T47D (cell line): ENCODE results near the gene BUB1B.
"Not testable (repeated sequence)": the region's sequence is repeated elsewhere in the genome, so short reads cannot be mapped to it uniquely, and the experiment has no call there.

ENCODE experiments used
- DNase-seq, 2 experiments: peaks; one replicate each; pipeline versions ENCODE4 v3.0.0 to v3.0.0-alpha.2; 2011 to 2012; ENCODE audit warnings: low read depth in 1 of 2, low spot score in 1 of 2
- JUND ChIP-seq: IDR thresholded peaks from 2 replicates; pipeline ENCODE4 v1.6.1; 2012; ENCODE audit warnings: low read depth
- in situ Hi-C: cut with HindIII; loops from 2 replicates; pipeline ENCODE4 v1.10.0; 2016; ENCODE audit warnings: low sequenced_read_pairs, low pct_unique_long_range_greater_than_20kb

Gene BUB1B, protein sequence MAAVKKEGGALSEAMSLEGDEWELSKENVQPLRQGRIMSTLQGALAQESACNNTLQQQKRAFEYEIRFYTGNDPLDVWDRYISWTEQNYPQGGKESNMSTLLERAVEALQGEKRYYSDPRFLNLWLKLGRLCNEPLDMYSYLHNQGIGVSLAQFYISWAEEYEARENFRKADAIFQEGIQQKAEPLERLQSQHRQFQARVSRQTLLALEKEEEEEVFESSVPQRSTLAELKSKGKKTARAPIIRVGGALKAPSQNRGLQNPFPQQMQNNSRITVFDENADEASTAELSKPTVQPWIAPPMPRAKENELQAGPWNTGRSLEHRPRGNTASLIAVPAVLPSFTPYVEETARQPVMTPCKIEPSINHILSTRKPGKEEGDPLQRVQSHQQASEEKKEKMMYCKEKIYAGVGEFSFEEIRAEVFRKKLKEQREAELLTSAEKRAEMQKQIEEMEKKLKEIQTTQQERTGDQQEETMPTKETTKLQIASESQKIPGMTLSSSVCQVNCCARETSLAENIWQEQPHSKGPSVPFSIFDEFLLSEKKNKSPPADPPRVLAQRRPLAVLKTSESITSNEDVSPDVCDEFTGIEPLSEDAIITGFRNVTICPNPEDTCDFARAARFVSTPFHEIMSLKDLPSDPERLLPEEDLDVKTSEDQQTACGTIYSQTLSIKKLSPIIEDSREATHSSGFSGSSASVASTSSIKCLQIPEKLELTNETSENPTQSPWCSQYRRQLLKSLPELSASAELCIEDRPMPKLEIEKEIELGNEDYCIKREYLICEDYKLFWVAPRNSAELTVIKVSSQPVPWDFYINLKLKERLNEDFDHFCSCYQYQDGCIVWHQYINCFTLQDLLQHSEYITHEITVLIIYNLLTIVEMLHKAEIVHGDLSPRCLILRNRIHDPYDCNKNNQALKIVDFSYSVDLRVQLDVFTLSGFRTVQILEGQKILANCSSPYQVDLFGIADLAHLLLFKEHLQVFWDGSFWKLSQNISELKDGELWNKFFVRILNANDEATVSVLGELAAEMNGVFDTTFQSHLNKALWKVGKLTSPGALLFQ

DNA sequence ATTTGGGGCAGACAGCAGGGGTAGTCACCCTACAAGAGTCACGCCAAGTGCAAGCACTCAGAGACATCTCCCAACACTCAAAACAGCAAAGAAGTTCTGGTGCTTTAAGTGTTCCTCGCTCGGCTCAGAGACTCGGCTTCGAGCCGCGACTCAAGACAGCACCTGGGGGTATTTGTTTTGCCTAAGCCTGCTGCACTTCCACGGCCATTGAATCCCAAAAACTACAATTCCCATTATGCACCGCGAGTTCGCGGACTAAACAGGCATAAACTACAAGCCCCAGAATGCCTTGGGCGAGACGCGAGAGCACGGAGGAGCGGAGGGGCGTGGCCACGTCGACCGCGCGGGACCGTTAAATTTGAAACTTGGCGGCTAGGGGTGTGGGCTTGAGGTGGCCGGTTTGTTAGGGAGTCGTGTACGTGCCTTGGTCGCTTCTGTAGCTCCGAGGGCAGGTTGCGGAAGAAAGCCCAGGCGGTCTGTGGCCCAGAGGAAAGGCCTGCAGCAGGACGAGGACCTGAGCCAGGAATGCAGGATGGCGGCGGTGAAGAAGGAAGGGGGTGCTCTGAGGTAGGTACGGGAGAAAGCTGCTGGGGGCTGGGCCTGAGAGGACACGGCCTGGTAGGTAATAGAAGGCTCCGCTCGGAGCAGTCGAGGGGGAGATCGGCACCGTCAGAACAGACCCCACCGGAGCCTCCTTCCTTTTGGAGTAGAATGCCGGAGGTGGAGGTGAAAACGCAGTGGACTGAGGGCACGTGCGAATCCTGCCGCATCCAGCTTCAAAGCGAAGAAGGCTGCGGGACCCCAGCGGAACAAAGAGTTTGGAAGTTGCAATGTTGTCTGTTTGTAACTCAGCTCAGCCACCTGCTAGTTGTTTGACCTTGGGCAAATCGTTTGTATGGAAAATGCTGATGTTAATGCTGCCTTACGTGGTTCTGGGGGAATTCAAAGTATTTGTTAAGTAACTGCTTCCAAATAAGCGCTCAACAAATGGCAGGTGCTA is at the start of gene BUB1B:
TSS of gene BUB1B (plus strand) at position 381 of the 1,000 bp plus-strand sequence. CDS start at position 533, 152 bp downstream.
- peak; percentile 86 to 99 for DNase-seq
- in situ Hi-C loops = no loop called here
- TF ChIP-seq JUND = no peak

DNA sequence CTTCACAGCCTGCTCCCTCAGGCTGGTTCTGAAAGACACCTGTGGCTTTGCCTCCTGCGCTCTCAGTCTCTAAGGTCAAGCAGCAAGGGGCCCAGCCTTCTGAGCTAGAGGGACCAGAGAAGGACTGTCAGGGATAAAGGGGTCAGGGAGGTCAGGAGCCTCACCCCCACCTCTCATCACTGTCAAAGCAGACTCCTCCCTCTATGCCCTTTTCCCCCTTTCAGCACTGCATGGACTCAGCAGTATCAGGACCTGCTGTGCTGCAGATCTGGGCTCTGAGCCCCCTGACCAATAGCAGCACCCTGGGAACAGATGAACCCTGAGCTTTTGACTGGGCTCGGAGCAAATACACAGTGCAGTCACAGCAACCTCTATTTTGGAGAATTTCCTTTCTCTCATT is 49.0 kb upstream of the BUB1B start:
- in situ Hi-C loops = no loop called here
- no peak for TF ChIP-seq JUND
- no peak for DNase-seq

DNA sequence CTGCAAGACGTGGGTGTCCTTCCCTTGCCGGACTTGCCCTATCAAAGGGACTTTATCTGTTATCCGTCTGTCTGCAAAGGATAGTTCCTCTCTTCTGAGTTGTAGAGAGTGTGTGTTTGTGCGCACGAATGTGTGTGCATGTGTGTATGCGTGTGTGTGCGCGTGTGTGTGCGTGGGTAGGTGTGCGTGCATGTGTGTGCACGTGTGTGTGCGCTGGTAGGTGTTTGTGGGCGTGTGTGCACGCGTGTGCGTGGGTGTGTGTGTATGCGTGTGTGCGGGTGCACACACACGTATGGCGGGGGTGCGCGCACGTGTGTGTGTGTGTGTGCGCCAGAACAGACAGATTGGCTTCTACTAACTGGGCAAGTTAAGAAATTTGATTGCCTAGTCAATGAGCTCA is 48.1 kb upstream of the BUB1B start:
- TF ChIP-seq JUND = no peak
- in situ Hi-C loops = no loop called here
- no peak for DNase-seq

DNA sequence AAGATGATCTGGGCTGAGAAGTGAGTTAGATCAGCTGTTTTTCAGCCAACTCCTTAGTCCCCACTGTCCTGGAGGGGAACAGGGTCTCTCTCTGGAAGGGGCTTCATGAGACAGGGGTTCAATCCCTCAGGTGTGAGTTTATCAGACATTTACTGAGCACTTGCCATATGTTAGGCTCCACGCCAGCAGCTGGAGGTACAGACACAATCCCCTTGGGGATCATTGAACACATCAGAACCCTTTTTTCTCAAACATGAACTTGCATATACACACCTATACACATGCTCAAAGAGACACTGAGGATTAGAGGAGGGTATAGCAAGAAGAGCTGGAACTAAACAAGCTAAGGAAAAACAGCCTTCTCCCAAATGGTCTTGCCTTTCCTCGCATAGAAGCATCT is 46.7 kb upstream of the BUB1B start:
- no peak for TF ChIP-seq JUND
- in situ Hi-C loops = no loop called here
- DNase-seq = no peak

DNA sequence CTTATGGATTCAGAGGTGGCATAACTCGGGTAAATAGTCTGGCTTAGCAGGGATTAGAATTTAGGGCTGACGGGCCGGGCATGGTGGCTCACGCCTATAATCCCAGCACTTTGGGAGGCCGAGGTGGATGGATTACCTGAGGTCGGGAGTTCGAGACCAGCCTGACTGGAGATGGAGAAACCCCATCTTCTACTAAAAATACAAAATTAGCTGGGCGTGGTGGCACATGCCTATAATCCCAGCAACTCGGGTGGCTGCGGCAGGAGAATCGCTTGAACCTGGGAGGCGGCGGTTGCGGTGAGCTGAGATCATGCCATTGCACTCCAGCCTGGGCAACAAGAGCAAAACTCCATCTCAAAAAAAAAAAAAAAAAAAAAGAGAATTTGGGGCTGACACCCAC is 45.8 kb upstream of the BUB1B start:
- in situ Hi-C loops, DNase-seq: not testable (repeated sequence)

DNA sequence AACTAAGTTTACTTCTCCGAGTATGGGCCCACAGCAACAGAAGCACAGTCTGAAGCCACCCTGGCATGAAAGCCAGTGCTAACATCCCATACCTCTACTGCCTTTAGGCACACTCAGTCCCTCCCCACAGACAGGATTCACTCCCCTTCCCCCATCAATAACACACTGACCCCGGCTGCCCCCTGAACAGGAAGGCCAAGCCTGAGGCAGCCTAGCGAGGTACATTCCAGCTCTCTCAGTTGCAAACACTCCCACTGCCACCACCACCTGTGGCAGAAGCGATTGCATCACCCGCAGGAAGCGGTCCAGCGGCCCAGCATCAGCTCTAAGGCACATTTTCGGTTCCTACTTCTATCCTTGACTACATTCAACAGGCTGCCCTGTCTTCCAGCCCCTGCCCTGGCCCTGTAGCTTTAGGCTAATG is 45.2 kb upstream of the BUB1B start:
- in situ Hi-C loops = no loop called here
- no peak for TF ChIP-seq JUND
- peak in 1 of 2 experiments; percentile 69 for DNase-seq

DNA sequence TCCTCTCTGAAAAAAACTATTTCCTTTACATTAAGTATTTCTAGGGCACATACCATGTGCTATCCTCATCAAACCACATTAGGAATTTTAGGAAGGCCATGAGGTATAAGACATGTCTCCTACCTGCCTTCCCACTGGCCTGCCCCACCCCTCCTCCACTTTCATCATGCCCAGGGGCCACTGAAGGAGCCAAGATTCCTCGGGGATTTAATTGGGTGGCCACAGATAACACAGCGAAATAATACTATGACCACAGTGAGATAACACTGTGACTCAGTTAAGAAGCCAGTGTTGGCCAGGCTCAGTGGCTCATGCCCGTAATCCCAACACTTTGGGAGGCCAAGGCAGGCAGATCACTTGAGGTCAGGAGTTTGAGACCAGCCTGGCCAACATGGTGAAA is 42.4 kb upstream of the BUB1B start:
- in situ Hi-C loops = no loop called here

DNA sequence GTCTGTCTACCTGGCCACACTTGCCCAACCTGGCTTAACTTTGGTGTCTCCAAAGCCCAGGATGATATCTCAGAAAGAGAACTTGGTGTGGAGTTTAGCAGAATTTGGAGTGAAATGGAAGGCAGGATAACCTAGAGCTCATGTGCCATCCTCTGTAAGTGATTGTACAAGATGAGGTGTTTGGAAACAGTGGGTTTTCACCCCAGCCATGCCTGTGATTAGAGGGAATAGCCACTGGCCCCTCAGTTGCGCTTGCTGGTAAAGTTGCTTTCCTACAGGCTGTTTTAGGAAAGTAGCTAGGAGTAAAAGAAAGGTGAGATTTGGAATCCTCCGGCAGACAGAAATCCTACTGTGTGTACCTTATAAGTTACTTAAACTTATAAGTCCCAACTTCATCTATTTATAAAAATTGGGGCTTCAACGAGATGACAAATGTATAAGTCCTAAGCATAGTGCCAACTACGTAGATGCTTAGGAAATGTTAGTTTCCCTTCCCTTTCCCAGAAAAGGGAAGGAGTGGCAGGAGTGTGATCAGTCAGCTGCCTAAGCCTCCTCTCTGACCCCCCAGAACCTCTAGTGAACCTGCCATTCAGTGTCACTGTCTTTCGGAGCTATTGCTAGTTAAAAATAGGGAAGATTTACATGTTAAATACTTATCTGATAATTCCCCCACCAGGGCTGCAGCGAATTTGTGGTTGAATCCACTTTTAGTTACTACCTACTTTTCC is 38.8 kb upstream of the BUB1B start:
- in situ Hi-C loops = no loop called here
- TF ChIP-seq JUND = no peak
- DNase-seq = no peak

More for the DNA sequence above, 42.4 kb upstream of the BUB1B start:
- no peak for DNase-seq
- TF ChIP-seq JUND = no peak

DNA sequence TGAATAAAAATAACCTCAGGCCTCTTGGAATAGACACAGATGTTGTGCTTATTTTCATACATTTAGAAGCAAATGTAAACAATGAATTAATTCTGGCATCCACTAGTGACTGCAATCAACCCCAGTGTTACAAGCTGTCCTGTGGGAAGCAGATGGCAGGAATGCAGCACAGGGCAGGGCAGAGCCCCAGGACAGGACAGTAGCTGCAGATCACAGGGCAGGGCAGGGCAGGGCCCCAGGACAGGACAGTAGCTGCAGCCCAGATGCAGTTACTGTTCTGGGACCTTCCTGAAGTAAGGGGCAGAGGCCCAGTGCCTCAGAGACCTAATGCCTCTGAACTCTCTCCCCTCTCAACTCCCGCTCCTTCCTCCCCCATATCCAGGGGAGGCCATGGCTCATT is 37.9 kb upstream of the BUB1B start:
- in situ Hi-C loops, DNase-seq: not testable (repeated sequence)

DNA sequence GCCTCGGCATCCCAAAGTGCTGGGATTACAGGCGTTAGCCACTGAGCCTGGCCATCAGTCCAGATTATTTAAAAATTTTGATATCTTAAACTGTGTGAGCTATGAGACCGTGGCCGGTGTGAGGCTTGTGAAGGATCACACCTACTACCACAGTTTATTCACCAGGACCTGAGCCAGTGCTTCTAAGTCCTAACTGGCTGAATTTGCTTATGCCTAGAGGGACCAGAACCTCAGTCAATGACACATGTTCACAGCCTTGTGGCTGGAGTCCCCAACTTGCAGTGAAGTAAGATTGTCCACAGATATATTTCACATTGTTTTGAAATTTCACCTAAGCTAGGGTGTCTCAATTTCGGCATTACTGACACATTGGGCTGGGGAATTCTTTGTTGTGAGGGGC is 37.0 kb upstream of the BUB1B start:
- DNase-seq, in situ Hi-C loops: not testable (repeated sequence)

DNA sequence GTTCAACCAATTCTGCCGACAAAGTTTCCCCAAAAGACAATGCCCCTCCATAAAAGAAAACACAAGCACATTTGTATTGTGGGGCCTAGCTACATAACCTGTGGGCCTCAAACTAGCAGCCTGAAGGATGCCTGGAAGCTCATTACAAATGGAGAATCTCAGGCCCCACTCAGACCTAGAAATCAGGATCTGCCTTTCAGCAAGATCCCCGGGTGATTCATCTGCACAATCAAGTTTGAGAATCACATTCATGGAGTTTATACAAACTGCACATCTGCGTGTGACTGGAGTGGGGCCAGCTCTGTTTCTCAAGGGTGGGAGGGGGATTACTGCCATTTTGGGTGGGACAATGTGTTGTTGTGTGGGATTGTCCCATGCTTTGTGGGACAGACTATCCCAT is 36.5 kb upstream of the BUB1B start:
- in situ Hi-C loops, DNase-seq: not testable (repeated sequence)

DNA sequence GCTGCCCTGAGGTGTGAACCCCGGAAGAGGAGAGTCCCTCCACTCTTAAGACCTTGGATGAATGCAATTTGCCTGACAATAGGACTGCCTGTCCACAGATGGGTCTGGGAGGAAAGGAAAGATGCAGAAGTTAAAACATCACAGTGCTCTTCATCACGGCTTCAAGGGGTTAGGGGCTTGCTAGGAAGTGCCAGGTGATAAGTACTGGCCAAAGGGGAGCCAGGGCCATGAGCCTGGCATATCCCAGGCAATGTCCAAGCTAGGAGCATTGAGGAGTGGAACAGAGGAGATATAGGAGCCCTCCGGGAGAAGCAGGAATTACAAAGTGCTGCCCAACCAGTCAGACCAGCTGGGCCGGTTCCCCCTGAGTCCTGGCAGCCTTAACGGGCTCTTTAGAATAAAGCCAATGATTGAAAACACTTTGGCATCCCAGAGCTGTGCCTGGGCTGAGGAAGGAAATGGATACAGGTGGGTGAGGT is 36.0 kb upstream of the BUB1B start:
- peak in 1 of 2 experiments; percentile 70 for DNase-seq
- in situ Hi-C loops = not testable (repeated sequence)
